ENCODE data around the gene ATF4.

DNA sequence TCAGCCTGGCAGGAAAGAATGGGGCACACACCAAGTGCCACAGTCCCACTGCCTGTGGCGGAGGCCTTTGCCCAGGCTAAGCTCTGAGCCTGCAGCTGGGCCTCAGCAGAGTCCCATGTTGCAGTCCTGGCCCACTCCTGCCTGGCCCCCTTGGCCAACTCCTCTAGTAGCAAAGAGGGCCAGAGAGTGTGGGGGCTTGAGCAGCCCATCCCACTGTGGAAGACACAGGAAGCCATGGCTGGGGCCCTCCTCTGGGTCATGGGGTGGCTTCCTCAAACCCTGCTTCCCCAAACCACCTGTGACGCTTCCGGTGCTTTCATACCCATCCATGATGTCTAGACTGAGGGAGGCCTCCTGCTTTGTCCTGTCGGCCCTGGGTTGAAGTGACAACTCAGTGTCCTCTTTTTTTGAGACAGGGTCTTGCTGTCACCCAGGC, 6.4 kb downstream of the ATF4 start:
- TF ChIP-seq POLR2A (IDR thresholded peaks at IDR 0.05; ENCODE audit: low read depth, low read length) (peak; percentile 58), TAF1 (IDR thresholded peaks at IDR 0.05; ENCODE audit: borderline replicate concordance, low read depth, low read length) (no peak)

Measured in GM12892 (cell line).